GM12878 (cell line): ENCODE data around the gene ATP7B. TPM values are rescaled to one million over a fixed set of nuclear protein-coding genes. Genes with fewer than 3 reads are reported as not detected.
"Not testable (repeated sequence)": the region's sequence is repeated elsewhere in the genome, so short reads cannot be mapped to it uniquely, and the experiment has no call there.

ENCODE experiments used
- ATAC-seq: fragments of 200-7000 bp; cut with Tn5 transposase; 3 replicates; pipeline ENCODE4 v1.9.1; 2020; ENCODE audit warnings: mild to moderate bottlenecking, moderate library complexity
- BruUV-seq: library from RNA; stranded (reverse); fragments of 400-500 nt; replicated peaks from 2 replicates; lab custom pipeline; 2021; lab: Mats Ljungman, UMichigan
- CTCF ChIA-PET: fragments of 300-600 bp; sonication (Branson Sonifier 250); formaldehyde crosslinking; extraction: SDS; loops from one replicate; lab custom pipeline; 2021; ENCODE audit warnings: inconsistent platforms; lab: Yijun Ruan, JAX
- POLR2A ChIA-PET: fragments of 350-600 bp; formaldehyde crosslinking; extraction: SDS; loops from one replicate; lab custom pipeline; 2021; ENCODE audit warnings: inconsistent platforms; lab: Charles Lee
- RAD21 ChIA-PET: fragments of 300-600 bp; sonication (Branson Sonifier 250); formaldehyde crosslinking; loops from one replicate; lab custom pipeline; 2023; ENCODE audit warnings: antibody characterized with exemption; ENCODE audit not compliant: unreplicated experiment; lab: Charles Lee
- SMC1A ChIA-PET: fragments of 300-600 bp; sonication (Branson Sonifier 250); formaldehyde crosslinking; loops from one replicate; lab custom pipeline; 2023; ENCODE audit not compliant: unreplicated experiment, uncharacterized antibody; lab: Charles Lee
- DNase-seq: peaks from one replicate; pipeline ENCODE4 v3.0.0-alpha.2; 2011; ENCODE audit warnings: low read depth, low spot score
- FAIRE-seq: peaks from 3 replicates; lab custom pipeline; 2011; peaks lifted over from hg19 to GRCh38; lab: Jason Lieb, UNC
- H2AFZ ChIP-seq: 2 replicates; pipeline ENCODE4 v1.6.0; 2011; ENCODE audit warnings: low read depth, low read length, control low read depth; ENCODE audit not compliant: control insufficient read depth
- H3K27ac ChIP-seq: 2 replicates; pipeline ENCODE4 v1.5.1; 2011; ENCODE audit warnings: control low read depth; ENCODE audit not compliant: control insufficient read depth, insufficient read depth
- H3K27me3 ChIP-seq, 2 experiments: replicated peaks in 1 of 2; 2 replicates each; pipeline versions ENCODE4 v1.6.0 to v1.6.1; 2011; ENCODE audit warnings: low read length in 1 of 2; ENCODE audit not compliant: control insufficient read depth in 2 of 2, insufficient read depth in 2 of 2
- H3K36me3 ChIP-seq, 2 experiments: 2 replicates each; pipeline ENCODE4 v1.5.1; 2011; ENCODE audit warnings: low read length in 1 of 2; ENCODE audit not compliant: control insufficient read depth in 2 of 2, insufficient read depth in 2 of 2
- H3K4me1 ChIP-seq: 2 replicates; pipeline ENCODE4 v1.6.1; 2011; ENCODE audit warnings: mild to moderate bottlenecking, low read length, moderate library complexity, mixed read lengths; ENCODE audit not compliant: control insufficient read depth, insufficient read depth
- H3K4me2 ChIP-seq: 2 replicates; pipeline ENCODE4 v1.6.0; 2011; ENCODE audit warnings: control low read depth; ENCODE audit not compliant: control insufficient read depth, insufficient read depth
- H3K4me3 ChIP-seq: fragments of 200-600 bp; sonication (generic); 2 replicates; pipeline ENCODE4 v1.5.1; 2016
- H3K79me2 ChIP-seq: 2 replicates; pipeline ENCODE4 v1.6.0; 2011; ENCODE audit warnings: low read length; ENCODE audit not compliant: control insufficient read depth, insufficient read depth
- H3K9ac ChIP-seq: 2 replicates; pipeline ENCODE4 v1.8.0; 2011; ENCODE audit warnings: low read length, control low read depth, mixed read lengths; ENCODE audit not compliant: control insufficient read depth, insufficient read depth
- H3K9me3 ChIP-seq: replicated peaks from 3 replicates; pipeline ENCODE4 v1.5.1; 2011; ENCODE audit warnings: mild to moderate bottlenecking, low read length; ENCODE audit not compliant: control insufficient read depth, insufficient read depth
- H4K20me1 ChIP-seq: 2 replicates; pipeline ENCODE4 v1.6.0; 2011; ENCODE audit not compliant: control insufficient read depth, insufficient read depth
- CEBPB ChIP-seq, 2 experiments: fragments of 150-350 bp in 1 of 2; IDR thresholded peaks; 2 replicates each; pipeline ENCODE4 v1.6.1; 2012 to 2014; ENCODE audit warnings: low read depth in 2 of 2, low read length in 2 of 2, borderline replicate concordance in 1 of 2, inconsistent platforms in 1 of 2
- CHD1 ChIP-seq: IDR thresholded peaks from 2 replicates; pipeline ENCODE4 v1.6.1; 2012; ENCODE audit warnings: low read depth, low read length, improper control_type of control experiment
- FOXM1 ChIP-seq: IDR thresholded peaks from 2 replicates; pipeline ENCODE4 v1.6.1; 2012; ENCODE audit warnings: low read depth, mild to moderate bottlenecking, inconsistent platforms, low read length, moderate library complexity
- HDAC6 ChIP-seq: fragments of 200-600 bp; sonication (generic); IDR thresholded peaks from one replicate; pipeline ENCODE4 v1.8.0; 2017; ENCODE audit warnings: antibody characterized with exemption; ENCODE audit not compliant: unreplicated experiment
- IRF5 ChIP-seq: fragments of 450-650 bp; IDR thresholded peaks from 2 replicates; pipeline ENCODE4 v1.6.1; 2017; ENCODE audit warnings: borderline replicate concordance
- POU2F2 ChIP-seq: IDR thresholded peaks from 3 replicates; pipeline ENCODE4 v1.6.1; 2011; ENCODE audit warnings: low read depth, mild to moderate bottlenecking, low read length, borderline replicate concordance
- WRNIP1 ChIP-seq: IDR thresholded peaks from 2 replicates; pipeline ENCODE4 v1.6.1; 2011; ENCODE audit warnings: low read depth, low read length, improper control_type of control experiment, borderline replicate concordance
- WGBS: methylation state at CpG from one replicate; pipeline ENCODE4 v1.1.6; 2016; ENCODE audit warnings: low lambda C conversion rate; ENCODE audit not compliant: insufficient replicate concordance, insufficient coverage; ENCODE audit errors: missing lambda C conversion rate; 5-methylcytosine and 5-hydroxymethylcytosine counted together
- in situ Hi-C: fragments of 300-500 bp; cut with MboI; formaldehyde crosslinking; loops from 9 replicates; pipeline ENCODE4 v1.14.3; 2018; ENCODE audit warnings: mixed read lengths
- intact Hi-C: fragments of 100-400 bp; cut with micrococcal nuclease; formaldehyde crosslinking; loops from one replicate; pipeline ENCODE4 v1.14.2; 2022; ENCODE audit not compliant: unreplicated experiment
- polyA plus RNA-seq, 11 experiments: library from polyadenylated mRNA; depleted of rRNA in 4 of 11; unstranded in 6 of 11; stranded (reverse) in 5 of 11; fragments of >200 nt; fragmentation: Nextera tagmentation in 4 of 11; fragmentation: Illumina TruSeq in 1 of 11; extraction: Ambion mirVana in 4 of 11; extraction: Trizol in 1 of 11; gene quantifications; 1 replicate in 1 of 11; 2 replicates in 10 of 11; pipeline versions ENCODE4 v1.2.1 to v1.2.3, GENCODE V29; 2011 to 2016; ENCODE audit warnings: inconsistent platforms in 2 of 11, missing spikeins in 2 of 11, low read depth in 1 of 11
- total RNA-seq, 4 experiments: library from RNA; depleted of rRNA in 3 of 4; stranded (reverse); fragments of >200 nt in 3 of 4; fragmentation: Illumina TruSeq in 1 of 4; extraction: Trizol in 1 of 4; gene quantifications; 2 replicates each; pipeline versions ENCODE4 v1.2.1 to v1.2.3, GENCODE V29; 2013 to 2021
- TF ChIP-seq, protein P1 (sequence below): fragments of 450-650 bp; IDR thresholded peaks from 2 replicates; pipeline ENCODE4 v1.6.1; 2016; ENCODE audit warnings: mild to moderate bottlenecking
- TF ChIP-seq, protein P2 (sequence below): IDR thresholded peaks from 2 replicates; pipeline ENCODE4 v1.6.1; 2011; ENCODE audit warnings: mild to moderate bottlenecking, low read depth, low read length, moderate library complexity; ENCODE audit not compliant: insufficient replicate concordance

The ATP7B gene
- total and polyA plus RNA-seq, 10 of the 15 experiments (the other 5 are each of a cell fraction or from before 2014, with no cell fraction given) = under 0.01 to 1.1 (median 0.06) TPM; not detected in 2

- H2AFZ ChIP-seq, H3K4me2 ChIP-seq, DNase-seq, H3K79me2 ChIP-seq, H3K9ac ChIP-seq, ATAC-seq, RAD21 ChIA-PET, CTCF ChIA-PET, H3K4me3 ChIP-seq, BruUV-seq, H3K27ac ChIP-seq, H3K9me3 ChIP-seq, H3K27me3 ChIP-seq, H4K20me1 ChIP-seq, in situ Hi-C loops, H3K4me1 ChIP-seq, H3K36me3 ChIP-seq, POLR2A ChIA-PET, intact Hi-C loops, FAIRE-seq: not testable (repeated sequence)
- SMC1A ChIA-PET = interaction anchor here (1.5 kb wide), 1 partner anchor 10 kb away, joined by 3 read pairs; no protein-coding TSS in a partner anchor
- 94% methylated on average over 5 of the region's 6 CpGs for WGBS
These were observed 19.2 kb upstream of the ATP7B start for GRCh38 chr13:52030401-52030800.

DNA sequence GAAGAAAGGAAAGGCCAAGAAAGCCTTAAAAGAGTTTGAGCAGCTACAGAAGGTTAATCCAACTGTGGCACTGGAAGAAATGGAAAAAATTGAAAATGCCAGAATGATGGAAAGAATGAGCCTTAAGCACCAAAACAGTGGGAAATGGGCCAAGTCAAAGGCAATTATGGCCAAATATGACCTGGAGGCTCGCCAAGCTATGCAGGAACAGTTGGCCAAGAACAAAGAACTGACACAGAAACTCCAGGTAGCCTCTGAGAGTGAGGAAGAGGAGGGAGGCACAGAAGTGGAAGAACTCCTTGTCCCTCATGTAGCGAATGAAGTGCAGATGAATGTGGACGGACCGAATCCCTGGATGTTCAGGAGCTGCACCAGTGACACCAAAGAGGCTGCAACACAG is 18.3 kb upstream of the ATP7B start:
- Histone ChIP-seq H3K4me1 (no peaks in the 10 kb centered on the region), H3K36me3 (peaks cover 0 to 1% of the 10 kb centered on the region in 2 experiments; a peak in 3 of 4 replicates), H3K4me2 (no peak overlapping the region)
- FAIRE-seq = no peak
- TF ChIP-seq, protein P1, sequence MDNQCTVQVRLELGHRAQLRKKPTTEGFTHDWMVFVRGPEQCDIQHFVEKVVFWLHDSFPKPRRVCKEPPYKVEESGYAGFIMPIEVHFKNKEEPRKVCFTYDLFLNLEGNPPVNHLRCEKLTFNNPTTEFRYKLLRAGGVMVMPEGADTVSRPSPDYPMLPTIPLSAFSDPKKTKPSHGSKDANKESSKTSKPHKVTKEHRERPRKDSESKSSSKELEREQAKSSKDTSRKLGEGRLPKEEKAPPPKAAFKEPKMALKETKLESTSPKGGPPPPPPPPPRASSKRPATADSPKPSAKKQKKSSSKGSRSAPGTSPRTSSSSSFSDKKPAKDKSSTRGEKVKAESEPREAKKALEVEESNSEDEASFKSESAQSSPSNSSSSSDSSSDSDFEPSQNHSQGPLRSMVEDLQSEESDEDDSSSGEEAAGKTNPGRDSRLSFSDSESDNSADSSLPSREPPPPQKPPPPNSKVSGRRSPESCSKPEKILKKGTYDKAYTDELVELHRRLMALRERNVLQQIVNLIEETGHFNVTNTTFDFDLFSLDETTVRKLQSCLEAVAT = no peak
- TF ChIP-seq HDAC6 = no peak
- TF ChIP-seq CHD1 = no peak
- TF ChIP-seq IRF5 = no peak
- no peak for TF ChIP-seq WRNIP1
- TF ChIP-seq CEBPB (IDR thresholded peaks at IDR 0.05; ENCODE audit: borderline replicate concordance in 1 of 2, low read depth in 2 of 2, low read length in 2 of 2) = no peak
- no peak for TF ChIP-seq FOXM1
- TF ChIP-seq POU2F2 = no peak
- TF ChIP-seq, protein P2, sequence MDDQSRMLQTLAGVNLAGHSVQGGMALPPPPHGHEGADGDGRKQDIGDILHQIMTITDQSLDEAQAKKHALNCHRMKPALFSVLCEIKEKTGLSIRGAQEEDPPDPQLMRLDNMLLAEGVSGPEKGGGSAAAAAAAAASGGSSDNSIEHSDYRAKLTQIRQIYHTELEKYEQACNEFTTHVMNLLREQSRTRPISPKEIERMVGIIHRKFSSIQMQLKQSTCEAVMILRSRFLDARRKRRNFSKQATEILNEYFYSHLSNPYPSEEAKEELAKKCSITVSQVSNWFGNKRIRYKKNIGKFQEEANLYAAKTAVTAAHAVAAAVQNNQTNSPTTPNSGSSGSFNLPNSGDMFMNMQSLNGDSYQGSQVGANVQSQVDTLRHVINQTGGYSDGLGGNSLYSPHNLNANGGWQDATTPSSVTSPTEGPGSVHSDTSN = no peak
- TF ChIP-seq, all 136 proteins: peak for 0
- RAD21 ChIA-PET = no interaction called here
- CTCF ChIA-PET = no interaction called here
- intact Hi-C loops (no loop called here), in situ Hi-C loops (no loop called here)
- TSS peak; percentile 13 for BruUV-seq
- Histone ChIP-seq H3K9ac (no peak overlapping the region), H3K79me2 (no peaks in the 10 kb centered on the region), H4K20me1 (no peaks in the 10 kb centered on the region), H2AFZ (no peak overlapping the region), H3K4me3 (no peak overlapping the region), H3K9me3 (no peaks in the 10 kb centered on the region), H3K27ac (no peak overlapping the region), H3K27me3 (no peaks in the 10 kb centered on the region)
- SMC1A ChIA-PET = interaction anchor here (1.5 kb wide), 1 partner anchor 9 kb away, joined by 3 read pairs; no protein-coding TSS in a partner anchor
- DNase-seq (no peak), ATAC-seq (no peak)
- POLR2A ChIA-PET = no interaction called here
- 100% methylated on average over 4 of the region's 4 CpGs for WGBS
